Measurements from ENCODE around the gene PLCB1.

The PLCB1 gene

DNA sequence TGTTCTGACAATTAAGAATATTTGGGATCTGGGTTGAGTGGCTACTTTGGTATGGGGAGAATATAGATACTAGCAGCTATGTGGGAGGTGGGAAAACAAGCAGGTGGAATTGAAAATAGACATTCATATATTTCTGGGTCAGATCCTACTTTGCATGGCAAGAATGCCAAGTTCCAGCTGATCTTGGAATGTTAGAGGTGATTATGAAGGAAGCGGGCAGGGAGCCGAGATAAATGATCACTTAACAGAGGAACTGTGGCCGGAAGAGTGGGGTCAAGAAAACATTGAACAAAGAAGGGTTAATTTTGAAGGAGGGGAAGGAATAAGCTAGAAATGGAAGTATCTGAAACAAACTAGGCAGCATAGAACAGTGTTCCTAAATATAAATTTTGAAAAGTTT, 15.4 kb downstream of the PLCB1 start:
- Histone ChIP-seq H3K4me3 (ENCODE audit: low read depth, low read length) (no peak overlapping the region), H2AFZ (ENCODE audit: low read length, unreplicated experiment) (no peak overlapping the region), H3K79me2 (ENCODE audit: control insufficient read depth, insufficient read depth, low read length, unreplicated experiment) (no peaks in the 10 kb centered on the region), H3K36me3 (ENCODE audit: insufficient read depth, low read length) (no peaks in the 10 kb centered on the region), H3K4me1 (ENCODE audit: control insufficient read depth, insufficient read depth, low read length, unreplicated experiment) (peaks cover 76% of the 10 kb centered on the region), H3K27ac (ENCODE audit: low read depth, low read length) (no peak overlapping the region), H3K27me3 (ENCODE audit: insufficient read depth, low read length) (no peaks in the 10 kb centered on the region)

DNA sequence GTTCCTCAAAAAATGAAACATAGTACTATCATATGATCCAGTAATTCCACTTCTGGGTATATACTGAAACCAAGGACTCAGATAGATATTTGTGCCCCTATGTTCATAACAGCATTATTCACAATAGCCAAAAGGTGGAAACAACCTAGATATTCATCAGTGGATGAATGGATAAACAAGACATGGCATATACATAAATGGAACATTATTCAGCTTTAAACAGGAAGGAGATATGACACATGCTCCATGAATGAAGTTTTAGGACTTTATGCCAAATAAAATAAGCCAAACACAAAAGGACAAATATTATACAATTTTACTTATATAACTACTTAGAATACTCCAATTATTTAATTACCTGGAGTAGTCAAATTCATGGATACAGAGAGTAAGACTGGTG, 16.4 kb downstream of the PLCB1 start:
- peaks cover 80% of the 10 kb centered on the region for H3K4me1 ChIP-seq (ENCODE audit: control insufficient read depth, insufficient read depth, low read length, unreplicated experiment)
- no peak overlapping the region for H2AFZ ChIP-seq (ENCODE audit: low read length, unreplicated experiment)
- H3K36me3 ChIP-seq (ENCODE audit: insufficient read depth, low read length): no peaks in the 10 kb centered on the region
- H3K4me3 ChIP-seq (ENCODE audit: low read depth, low read length): no peak overlapping the region
- no peaks in the 10 kb centered on the region for H3K79me2 ChIP-seq (ENCODE audit: control insufficient read depth, insufficient read depth, low read length, unreplicated experiment)
- H3K27me3 ChIP-seq (ENCODE audit: insufficient read depth, low read length): no peaks in the 10 kb centered on the region
- peak overlapping the region; percentile 64 for H3K27ac ChIP-seq (ENCODE audit: low read depth, low read length)

DNA sequence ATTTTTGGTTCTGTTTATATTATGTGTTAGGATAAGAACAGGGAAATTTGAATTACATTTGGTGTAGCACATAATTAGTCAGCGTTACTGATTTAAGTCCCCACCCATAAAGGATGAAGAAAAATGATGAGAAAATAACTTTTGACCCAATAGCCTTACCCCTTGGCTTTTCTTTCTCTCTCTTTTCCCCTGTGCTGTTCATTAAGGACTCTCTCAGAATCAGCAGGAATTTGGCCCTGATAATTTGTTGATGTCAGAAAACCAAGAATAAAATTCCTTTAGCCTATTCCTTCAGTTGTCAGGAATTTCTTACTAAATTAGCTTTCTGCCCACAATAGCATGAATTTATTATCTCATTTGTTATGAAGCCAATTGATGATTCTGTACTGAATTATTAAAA, 18.5 kb downstream of the PLCB1 start:
- peaks cover 80% of the 10 kb centered on the region for H3K4me1 ChIP-seq (ENCODE audit: control insufficient read depth, insufficient read depth, low read length, unreplicated experiment)
- H2AFZ ChIP-seq (ENCODE audit: low read length, unreplicated experiment): peak overlapping the region; percentile 2
- H3K4me3 ChIP-seq (ENCODE audit: low read depth, low read length): peak overlapping the region; percentile 14; the same call in 1 of the 2 replicates
- H3K36me3 ChIP-seq (ENCODE audit: insufficient read depth, low read length): no peaks in the 10 kb centered on the region
- H3K27me3 ChIP-seq (ENCODE audit: insufficient read depth, low read length): no peaks in the 10 kb centered on the region
- no peaks in the 10 kb centered on the region for H3K79me2 ChIP-seq (ENCODE audit: control insufficient read depth, insufficient read depth, low read length, unreplicated experiment)
- H3K27ac ChIP-seq (ENCODE audit: low read depth, low read length): peak overlapping the region; percentile 89

DNA sequence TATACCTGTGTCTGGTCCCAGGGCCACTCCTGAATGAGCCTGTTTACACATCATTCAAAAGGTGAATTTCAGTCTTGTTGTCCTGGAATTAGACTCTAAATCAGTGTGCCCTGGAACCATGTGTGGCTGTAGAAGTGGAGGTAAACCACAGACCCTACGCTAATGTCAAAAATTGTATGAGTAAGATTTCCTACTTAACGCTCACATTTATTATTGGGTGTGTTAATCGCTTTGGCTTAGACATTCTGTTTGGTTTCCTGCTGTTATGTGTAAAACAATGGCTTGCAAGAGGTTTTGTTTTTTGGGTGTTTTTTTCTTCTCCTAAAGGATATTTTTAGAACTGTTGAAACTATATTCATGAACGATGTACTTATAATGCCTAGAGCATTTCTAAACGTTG, 19.3 kb downstream of the PLCB1 start:
- Histone ChIP-seq H2AFZ (ENCODE audit: low read length, unreplicated experiment) (no peak overlapping the region), H3K4me1 (ENCODE audit: control insufficient read depth, insufficient read depth, low read length, unreplicated experiment) (peaks cover 87% of the 10 kb centered on the region), H3K27ac (ENCODE audit: low read depth, low read length) (peak overlapping the region; percentile 89), H3K79me2 (ENCODE audit: control insufficient read depth, insufficient read depth, low read length, unreplicated experiment) (no peaks in the 10 kb centered on the region), H3K27me3 (ENCODE audit: insufficient read depth, low read length) (no peaks in the 10 kb centered on the region), H3K4me3 (ENCODE audit: low read depth, low read length) (no peak overlapping the region), H3K36me3 (ENCODE audit: insufficient read depth, low read length) (no peaks in the 10 kb centered on the region)

DNA sequence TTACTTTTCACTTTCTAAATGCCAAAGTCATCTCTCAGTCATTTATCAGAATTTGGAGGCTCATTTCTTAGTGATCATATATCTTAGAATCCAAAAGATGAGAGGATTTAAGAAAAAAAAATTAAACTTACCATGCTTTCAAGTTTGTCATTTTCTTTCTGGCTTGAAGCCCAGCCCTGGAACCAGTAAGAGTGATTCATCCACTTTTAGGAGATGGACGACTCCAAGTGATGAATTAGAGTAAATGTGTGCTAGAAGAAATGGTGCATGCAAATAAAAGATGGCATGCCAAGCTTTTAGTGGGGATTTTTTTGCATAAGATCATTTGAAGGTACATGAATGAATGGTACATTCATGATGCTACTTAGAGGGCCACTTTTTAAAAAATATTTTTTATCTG, 20.1 kb downstream of the PLCB1 start:
- Histone ChIP-seq H2AFZ (ENCODE audit: low read length, unreplicated experiment) (no peak overlapping the region), H3K36me3 (ENCODE audit: insufficient read depth, low read length) (no peaks in the 10 kb centered on the region), H3K4me3 (ENCODE audit: low read depth, low read length) (peak overlapping the region; percentile 39; the same call in 1 of the 2 replicates), H3K27me3 (ENCODE audit: insufficient read depth, low read length) (no peaks in the 10 kb centered on the region), H3K79me2 (ENCODE audit: control insufficient read depth, insufficient read depth, low read length, unreplicated experiment) (no peaks in the 10 kb centered on the region), H3K27ac (ENCODE audit: low read depth, low read length) (peak overlapping the region; percentile 89), H3K4me1 (ENCODE audit: control insufficient read depth, insufficient read depth, low read length, unreplicated experiment) (peaks cover 95% of the 10 kb centered on the region)

DNA sequence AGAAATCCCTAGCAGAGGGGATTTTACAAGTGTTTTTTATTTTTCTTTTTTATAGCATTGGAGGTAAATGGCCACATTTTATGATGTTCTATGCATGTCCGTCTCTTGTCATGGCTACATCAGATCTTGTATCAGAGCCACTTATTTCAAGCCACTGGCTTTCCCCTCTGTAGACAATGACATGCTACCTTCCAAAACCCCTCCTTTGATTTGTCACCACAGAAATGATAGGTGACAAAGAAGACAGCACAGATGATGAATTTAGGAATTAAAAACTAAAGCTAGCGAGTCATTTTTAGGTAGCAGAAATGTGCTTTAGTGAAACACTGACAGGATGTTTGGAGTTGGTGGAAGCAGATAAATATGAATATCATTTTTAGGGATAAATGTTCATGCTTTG, 20.8 kb downstream of the PLCB1 start:
- no peak overlapping the region for H2AFZ ChIP-seq (ENCODE audit: low read length, unreplicated experiment)
- peak overlapping the region; percentile 89 for H3K27ac ChIP-seq (ENCODE audit: low read depth, low read length)
- H3K4me3 ChIP-seq (ENCODE audit: low read depth, low read length): no peak overlapping the region
- H3K4me1 ChIP-seq (ENCODE audit: control insufficient read depth, insufficient read depth, low read length, unreplicated experiment): peaks cover 92% of the 10 kb centered on the region
- no peaks in the 10 kb centered on the region for H3K27me3 ChIP-seq (ENCODE audit: insufficient read depth, low read length)
- no peaks in the 10 kb centered on the region for H3K36me3 ChIP-seq (ENCODE audit: insufficient read depth, low read length)
- H3K79me2 ChIP-seq (ENCODE audit: control insufficient read depth, insufficient read depth, low read length, unreplicated experiment): no peaks in the 10 kb centered on the region

DNA sequence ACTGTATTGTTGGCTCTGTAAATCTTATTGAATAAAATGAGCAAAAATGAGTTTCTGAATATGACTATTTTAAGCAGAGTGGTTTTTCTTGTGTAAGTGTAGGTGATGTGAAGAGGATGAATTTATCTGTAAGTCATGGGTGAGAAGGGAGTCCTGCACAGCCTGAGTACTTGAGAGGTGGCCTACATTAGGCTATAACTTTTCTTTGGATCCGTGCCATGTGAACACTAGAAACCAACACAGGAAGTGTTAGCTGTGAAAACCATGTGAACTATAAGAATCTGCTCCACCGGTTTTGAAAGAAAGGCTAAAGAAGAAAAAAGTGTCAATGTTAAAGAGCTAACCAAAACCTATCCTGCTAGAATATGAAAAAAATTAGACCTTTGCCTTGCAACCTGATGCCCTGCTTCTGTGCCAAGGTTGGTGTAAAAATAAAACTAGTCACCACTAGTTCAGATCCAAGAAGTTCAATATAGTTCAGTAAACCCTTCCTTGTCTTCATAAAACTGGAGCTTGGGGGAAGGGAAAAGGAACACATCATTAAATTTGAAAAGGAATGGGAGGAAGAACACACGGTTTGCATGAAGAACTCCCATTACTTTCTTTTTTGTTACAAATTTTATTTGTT, 21.3 kb downstream of the PLCB1 start:
- Histone ChIP-seq H3K36me3 (ENCODE audit: insufficient read depth, low read length) (no peaks in the 10 kb centered on the region), H3K27ac (ENCODE audit: low read depth, low read length) (peak overlapping the region; percentile 89), H2AFZ (ENCODE audit: low read length, unreplicated experiment) (no peak overlapping the region), H3K4me3 (ENCODE audit: low read depth, low read length) (peak overlapping the region; percentile 10; the same call in 1 of the 2 replicates), H3K27me3 (ENCODE audit: insufficient read depth, low read length) (no peaks in the 10 kb centered on the region), H3K4me1 (ENCODE audit: control insufficient read depth, insufficient read depth, low read length, unreplicated experiment) (peaks cover 87% of the 10 kb centered on the region), H3K79me2 (ENCODE audit: control insufficient read depth, insufficient read depth, low read length, unreplicated experiment) (no peaks in the 10 kb centered on the region)

DNA sequence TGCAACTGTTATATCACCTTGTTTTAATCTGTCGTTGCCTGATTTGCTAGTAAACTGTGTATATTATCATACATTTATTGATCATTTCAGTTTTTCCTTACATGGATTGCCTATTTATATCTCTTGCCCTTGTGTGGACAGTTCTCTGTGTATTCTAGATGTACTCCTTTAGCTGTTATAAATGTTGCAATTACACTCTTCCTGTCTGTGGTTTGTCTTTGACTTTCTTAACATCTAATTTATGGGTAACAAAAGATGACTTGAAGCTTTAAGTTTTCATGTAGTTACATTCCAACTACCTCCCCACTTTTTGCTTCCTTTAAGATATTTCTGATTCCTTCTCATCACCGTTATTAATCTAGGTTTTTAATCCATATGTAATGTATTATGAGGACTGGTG, 22.6 kb downstream of the PLCB1 start:
- Histone ChIP-seq H3K27me3 (ENCODE audit: insufficient read depth, low read length) (no peaks in the 10 kb centered on the region), H3K36me3 (ENCODE audit: insufficient read depth, low read length) (no peaks in the 10 kb centered on the region), H3K4me3 (ENCODE audit: low read depth, low read length) (no peak overlapping the region; the same call in 1 of the 2 replicates), H3K4me1 (ENCODE audit: control insufficient read depth, insufficient read depth, low read length, unreplicated experiment) (peaks cover 76% of the 10 kb centered on the region), H2AFZ (ENCODE audit: low read length, unreplicated experiment) (no peak overlapping the region), H3K79me2 (ENCODE audit: control insufficient read depth, insufficient read depth, low read length, unreplicated experiment) (no peaks in the 10 kb centered on the region), H3K27ac (ENCODE audit: low read depth, low read length) (peak overlapping the region; percentile 89)

DNA sequence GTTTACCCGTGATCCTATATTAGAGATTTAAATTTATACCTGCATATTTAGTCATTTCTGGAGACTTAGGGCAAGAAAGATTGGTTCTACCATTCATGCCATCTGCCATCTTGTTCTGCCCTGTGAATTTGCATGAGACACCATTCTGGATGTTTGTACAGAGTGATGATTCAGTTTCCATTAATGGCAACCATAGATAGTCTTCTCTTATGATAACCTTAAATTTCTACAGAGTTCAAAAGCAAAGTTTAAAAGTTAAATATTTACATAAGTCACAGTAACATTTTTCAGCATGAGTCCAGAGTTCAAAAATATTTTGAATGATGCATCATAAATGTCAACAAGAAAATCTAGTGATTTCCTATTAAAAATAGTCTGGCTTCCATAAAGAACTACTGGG, 23.2 kb downstream of the PLCB1 start:
- H2AFZ ChIP-seq (ENCODE audit: low read length, unreplicated experiment): no peak overlapping the region
- H3K4me3 ChIP-seq (ENCODE audit: low read depth, low read length): peak overlapping the region; percentile 19; the same call in 1 of the 2 replicates
- H3K79me2 ChIP-seq (ENCODE audit: control insufficient read depth, insufficient read depth, low read length, unreplicated experiment): no peaks in the 10 kb centered on the region
- no peaks in the 10 kb centered on the region for H3K36me3 ChIP-seq (ENCODE audit: insufficient read depth, low read length)
- H3K4me1 ChIP-seq (ENCODE audit: control insufficient read depth, insufficient read depth, low read length, unreplicated experiment): peaks cover 72% of the 10 kb centered on the region
- H3K27ac ChIP-seq (ENCODE audit: low read depth, low read length): peak overlapping the region; percentile 89
- H3K27me3 ChIP-seq (ENCODE audit: insufficient read depth, low read length): no peaks in the 10 kb centered on the region

DNA sequence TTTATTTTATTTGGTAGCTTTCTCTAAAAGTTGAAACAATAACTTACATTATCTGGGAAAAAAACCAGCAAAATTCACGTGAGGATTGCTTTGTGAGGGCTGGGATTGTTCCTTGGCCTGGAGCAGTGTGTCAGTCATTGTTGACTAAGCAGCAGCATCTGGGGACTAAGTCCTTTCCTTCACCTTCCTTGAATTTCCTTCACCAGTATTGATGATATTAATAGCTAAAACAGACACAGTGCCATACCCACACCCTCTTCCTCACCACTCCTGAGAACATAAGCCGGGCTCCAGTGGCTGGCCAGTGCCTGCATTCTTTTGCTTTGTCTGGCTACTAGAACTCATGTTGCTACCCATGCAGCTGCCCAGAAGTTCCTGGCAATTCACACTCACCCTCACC, 23.7 kb downstream of the PLCB1 start:
- no peaks in the 10 kb centered on the region for H3K27me3 ChIP-seq (ENCODE audit: insufficient read depth, low read length)
- no peaks in the 10 kb centered on the region for H3K36me3 ChIP-seq (ENCODE audit: insufficient read depth, low read length)
- no peaks in the 10 kb centered on the region for H3K79me2 ChIP-seq (ENCODE audit: control insufficient read depth, insufficient read depth, low read length, unreplicated experiment)
- peak overlapping the region; percentile 36; the same call in 1 of the 2 replicates for H3K4me3 ChIP-seq (ENCODE audit: low read depth, low read length)
- peaks cover 66% of the 10 kb centered on the region for H3K4me1 ChIP-seq (ENCODE audit: control insufficient read depth, insufficient read depth, low read length, unreplicated experiment)
- peak overlapping the region; percentile 17 for H2AFZ ChIP-seq (ENCODE audit: low read length, unreplicated experiment)
- peak overlapping the region; percentile 89 for H3K27ac ChIP-seq (ENCODE audit: low read depth, low read length)

Data from ACC112 (cell line).